Measurements from ENCODE around the gene TANGO2. TPM values are rescaled to one million over a fixed set of nuclear protein-coding genes. Genes with fewer than 3 reads are reported as not detected.

Gene TANGO2
- total RNA-seq, 1 experiment from 2014 or later = 14.6 TPM

DNA sequence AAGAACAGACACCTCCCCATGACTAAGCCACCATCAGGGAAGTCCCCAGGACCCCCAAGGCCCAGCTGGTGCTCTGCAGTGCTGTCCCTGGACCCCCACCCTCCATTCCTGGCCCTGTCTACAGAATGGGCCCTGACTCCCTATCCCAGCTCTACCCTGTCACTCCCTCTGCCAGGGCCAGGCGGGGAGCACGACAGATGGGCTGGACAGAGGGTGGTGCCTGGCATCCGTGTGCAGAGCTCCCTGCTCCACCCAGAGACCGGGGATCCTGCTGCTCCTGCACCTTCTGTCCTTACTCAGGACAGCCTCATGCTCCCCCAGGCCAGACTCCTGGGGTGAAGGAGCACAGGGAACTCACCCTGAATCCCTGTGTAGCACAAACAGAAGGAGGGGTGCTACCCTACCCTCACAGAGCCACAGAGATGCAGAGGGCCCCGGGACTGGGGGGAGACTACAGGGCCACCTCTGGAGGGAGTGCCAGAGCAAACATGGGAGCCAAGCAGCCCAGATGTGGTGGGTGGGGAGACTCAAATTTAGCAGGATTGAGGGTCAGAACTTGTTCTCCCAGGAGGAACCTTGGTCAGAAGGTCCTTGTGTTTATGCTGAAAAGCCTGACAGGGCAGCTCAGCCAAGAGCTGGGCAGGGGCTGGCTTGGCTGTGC lies 6.3 kb upstream of the TANGO2 start:
- Mint-ChIP-seq H3K27me3 (ENCODE audit: low read depth) (peaks cover 44% of the 10 kb centered on the region), H3K4me1 (peaks cover 3 to 5% of the 10 kb centered on the region in 2 experiments), H3K27ac (no peak overlapping the region; a peak in 1 of 7 replicates), H3K36me3 (ENCODE audit: insufficient read depth in 1 of 3, low read depth in 3 of 3) (peaks cover 0 to 2% (median 0%) of the 10 kb centered on the region in 3 experiments; a peak in 3 of 7 replicates), H3K9me3 (no peaks in the 10 kb centered on the region), H3K4me3 (peak overlapping the region; percentile 48 to 70; a peak in 3 of 5 replicates)
- Histone ChIP-seq H3K4me1 (ENCODE audit: insufficient read depth, low read length) (no peaks in the 10 kb centered on the region), H3K9ac (ENCODE audit: extremely low read depth, insufficient read length, low read length) (no peak overlapping the region), H3K23me2 (ENCODE audit: insufficient read length, low read depth, low read length, poor library complexity, severe bottlenecking) (peaks cover 8% of the 10 kb centered on the region), H2AK5ac (ENCODE audit: insufficient read length, low read length) (no peak overlapping the region), H4K5ac (ENCODE audit: insufficient read length, low read depth, low read length) (no peak overlapping the region), H3K79me2 (ENCODE audit: insufficient read depth, low read length) (no peaks in the 10 kb centered on the region), H4K20me1 (ENCODE audit: control insufficient read depth, insufficient read depth, insufficient read length) (no peaks in the 10 kb centered on the region), H2BK120ac (ENCODE audit: low read depth, low read length, poor library complexity, severe bottlenecking) (no peak overlapping the region), H2BK20ac (ENCODE audit: low read depth, low read length, poor library complexity, severe bottlenecking) (no peak overlapping the region), H3K79me1 (ENCODE audit: insufficient read depth, low read depth, low read length, poor library complexity, severe bottlenecking) (no peaks in the 10 kb centered on the region), H2AFZ (ENCODE audit: low read length) (no peak overlapping the region), H2BK15ac (ENCODE audit: low read depth, low read length) (no peak overlapping the region), H3K4me2 (ENCODE audit: insufficient read depth, insufficient read length, low read length) (no peak overlapping the region), H3K4ac (ENCODE audit: low read depth, low read length) (no peak overlapping the region), H3K27ac (ENCODE audit: insufficient read length, low read depth, low read length) (no peak overlapping the region), H3K9me3 (ENCODE audit: control insufficient read depth, low read depth, low read length) (no peaks in the 10 kb centered on the region), H3K23ac (ENCODE audit: insufficient read length, low read depth, low read length) (no peak overlapping the region), H2BK5ac (ENCODE audit: insufficient read length, low read length) (no peak overlapping the region), H4K8ac (replicated peaks; ENCODE audit: insufficient read length, low read depth, low read length) (no peak overlapping the region), H3T11ph (ENCODE audit: low read length) (no peak overlapping the region), H3K14ac (ENCODE audit: insufficient read depth, low read length) (no peak overlapping the region), H4K91ac (ENCODE audit: insufficient read length, low read depth, low read length) (no peak overlapping the region), H3K56ac (ENCODE audit: insufficient read length, low read depth, low read length) (no peak overlapping the region), H3K18ac (ENCODE audit: insufficient read length, low read depth, low read length) (no peak overlapping the region), H2BK12ac (ENCODE audit: insufficient read length, low read depth, low read length) (no peak overlapping the region), H3K27me3 (ENCODE audit: insufficient read depth, low read length) (peaks cover 25% of the 10 kb centered on the region)
- no CpG with 5 or more reads among the region's 5 CpGs for WGBS (ENCODE audit: extremely low coverage, insufficient read length, low lambda C conversion rate)
- TF ChIP-seq, protein P1, sequence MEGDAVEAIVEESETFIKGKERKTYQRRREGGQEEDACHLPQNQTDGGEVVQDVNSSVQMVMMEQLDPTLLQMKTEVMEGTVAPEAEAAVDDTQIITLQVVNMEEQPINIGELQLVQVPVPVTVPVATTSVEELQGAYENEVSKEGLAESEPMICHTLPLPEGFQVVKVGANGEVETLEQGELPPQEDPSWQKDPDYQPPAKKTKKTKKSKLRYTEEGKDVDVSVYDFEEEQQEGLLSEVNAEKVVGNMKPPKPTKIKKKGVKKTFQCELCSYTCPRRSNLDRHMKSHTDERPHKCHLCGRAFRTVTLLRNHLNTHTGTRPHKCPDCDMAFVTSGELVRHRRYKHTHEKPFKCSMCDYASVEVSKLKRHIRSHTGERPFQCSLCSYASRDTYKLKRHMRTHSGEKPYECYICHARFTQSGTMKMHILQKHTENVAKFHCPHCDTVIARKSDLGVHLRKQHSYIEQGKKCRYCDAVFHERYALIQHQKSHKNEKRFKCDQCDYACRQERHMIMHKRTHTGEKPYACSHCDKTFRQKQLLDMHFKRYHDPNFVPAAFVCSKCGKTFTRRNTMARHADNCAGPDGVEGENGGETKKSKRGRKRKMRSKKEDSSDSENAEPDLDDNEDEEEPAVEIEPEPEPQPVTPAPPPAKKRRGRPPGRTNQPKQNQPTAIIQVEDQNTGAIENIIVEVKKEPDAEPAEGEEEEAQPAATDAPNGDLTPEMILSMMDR (conservative IDR thresholded peaks at IDR 0.05) = no peak
- DNase-seq = no peak
